Measurements from ENCODE around the gene SMG6.

Gene SMG6

GRCh38 chr17:2025220-2025621 is 278.4 kb downstream of the SMG6 start, which contains the start of gene RTN4RL1 (continued):
- TF ChIP-seq, protein P1, sequence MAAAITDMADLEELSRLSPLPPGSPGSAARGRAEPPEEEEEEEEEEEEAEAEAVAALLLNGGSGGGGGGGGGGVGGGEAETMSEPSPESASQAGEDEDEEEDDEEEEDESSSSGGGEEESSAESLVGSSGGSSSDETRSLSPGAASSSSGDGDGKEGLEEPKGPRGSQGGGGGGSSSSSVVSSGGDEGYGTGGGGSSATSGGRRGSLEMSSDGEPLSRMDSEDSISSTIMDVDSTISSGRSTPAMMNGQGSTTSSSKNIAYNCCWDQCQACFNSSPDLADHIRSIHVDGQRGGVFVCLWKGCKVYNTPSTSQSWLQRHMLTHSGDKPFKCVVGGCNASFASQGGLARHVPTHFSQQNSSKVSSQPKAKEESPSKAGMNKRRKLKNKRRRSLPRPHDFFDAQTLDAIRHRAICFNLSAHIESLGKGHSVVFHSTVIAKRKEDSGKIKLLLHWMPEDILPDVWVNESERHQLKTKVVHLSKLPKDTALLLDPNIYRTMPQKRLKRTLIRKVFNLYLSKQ (tag by site-specific recombination; IDR thresholded peaks at IDR 0.05; ENCODE audit: borderline replicate concordance): no peak
- TF ChIP-seq ZNF433 (tag by site-specific recombination; IDR thresholded peaks at IDR 0.05; ENCODE audit: low read depth): no peak
- TF ChIP-seq KLF8 (tag by site-specific recombination; IDR thresholded peaks at IDR 0.05): peak; percentile 75
- TF ChIP-seq, protein P2, sequence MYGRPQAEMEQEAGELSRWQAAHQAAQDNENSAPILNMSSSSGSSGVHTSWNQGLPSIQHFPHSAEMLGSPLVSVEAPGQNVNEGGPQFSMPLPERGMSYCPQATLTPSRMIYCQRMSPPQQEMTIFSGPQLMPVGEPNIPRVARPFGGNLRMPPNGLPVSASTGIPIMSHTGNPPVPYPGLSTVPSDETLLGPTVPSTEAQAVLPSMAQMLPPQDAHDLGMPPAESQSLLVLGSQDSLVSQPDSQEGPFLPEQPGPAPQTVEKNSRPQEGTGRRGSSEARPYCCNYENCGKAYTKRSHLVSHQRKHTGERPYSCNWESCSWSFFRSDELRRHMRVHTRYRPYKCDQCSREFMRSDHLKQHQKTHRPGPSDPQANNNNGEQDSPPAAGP (tag by site-specific recombination; IDR thresholded peaks at IDR 0.05): peak; percentile 70
- TF ChIP-seq ZBTB26 (tag by site-specific recombination; optimal IDR thresholded peaks at IDR 0.05): peak; percentile 68
- no peak for TF ChIP-seq ZNF558 (tag by site-specific recombination; IDR thresholded peaks at IDR 0.05)
- TF ChIP-seq, protein P3, sequence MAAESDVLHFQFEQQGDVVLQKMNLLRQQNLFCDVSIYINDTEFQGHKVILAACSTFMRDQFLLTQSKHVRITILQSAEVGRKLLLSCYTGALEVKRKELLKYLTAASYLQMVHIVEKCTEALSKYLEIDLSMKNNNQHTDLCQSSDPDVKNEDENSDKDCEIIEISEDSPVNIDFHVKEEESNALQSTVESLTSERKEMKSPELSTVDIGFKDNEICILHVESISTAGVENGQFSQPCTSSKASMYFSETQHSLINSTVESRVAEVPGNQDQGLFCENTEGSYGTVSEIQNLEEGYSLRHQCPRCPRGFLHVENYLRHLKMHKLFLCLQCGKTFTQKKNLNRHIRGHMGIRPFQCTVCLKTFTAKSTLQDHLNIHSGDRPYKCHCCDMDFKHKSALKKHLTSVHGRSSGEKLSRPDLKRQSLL (tag by site-specific recombination; IDR thresholded peaks at IDR 0.05): no peak
- no peak for TF ChIP-seq ZNF24 (tag by site-specific recombination; IDR thresholded peaks at IDR 0.05)
- no peak for TF ChIP-seq ZNF768 (tag by site-specific recombination; IDR thresholded peaks at IDR 0.05)

DNA sequence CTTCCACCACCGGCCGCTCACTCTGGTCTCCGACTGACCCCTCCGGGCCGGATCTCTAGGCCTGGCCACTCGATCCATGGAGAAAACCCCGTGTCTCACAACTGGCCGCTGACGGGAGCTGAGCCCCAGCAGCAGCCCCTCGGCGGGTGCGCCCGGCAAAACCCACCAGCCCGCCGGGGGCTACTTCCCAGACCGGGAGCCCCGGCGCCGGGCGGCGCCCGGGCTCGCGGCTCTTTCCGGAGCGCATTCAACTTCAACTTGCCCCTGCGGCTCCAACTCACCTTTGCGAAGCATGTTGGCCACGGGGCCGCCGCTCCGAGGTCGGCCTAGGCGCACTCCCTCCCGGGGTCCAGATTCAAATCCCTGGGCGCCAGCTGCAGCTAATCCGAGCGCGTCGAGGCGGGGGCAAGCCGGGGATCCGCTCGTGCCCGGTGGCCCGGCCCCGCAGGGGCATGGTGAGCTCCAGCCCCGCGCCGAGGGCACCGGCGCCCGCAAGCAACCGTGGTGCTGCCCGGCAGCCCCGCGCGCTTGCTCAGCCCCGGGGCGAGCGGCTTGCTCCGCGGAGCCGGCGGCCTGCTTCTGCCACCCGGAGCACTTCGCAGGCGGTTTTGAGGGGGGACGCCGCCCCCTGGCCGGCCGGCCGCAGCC is 278.9 kb downstream of the SMG6 start:
- Histone ChIP-seq H3K27ac (ENCODE audit: extremely low read depth, low read depth, low read length) (peak overlapping the region; percentile 39; the same call in 1 of the 2 replicates), H3K4me3 (ENCODE audit: low read depth, low read length) (peak overlapping the region; percentile 40), H3K9me3 (ENCODE audit: control insufficient read depth, insufficient read depth, low read depth, low read length) (no peaks in the 10 kb centered on the region), H3K36me3 (ENCODE audit: control insufficient read depth in 2 of 2, insufficient read depth in 1 of 2, low read length in 2 of 2) (no peaks in the 10 kb centered on the region), H3K4me1 (ENCODE audit: control insufficient read depth, insufficient read depth, low read length) (peaks cover 10% of the 10 kb centered on the region; the same call in 1 of the 2 replicates)
- ChIA-PET POLR2A (interaction anchor here (0.6 to 3.5 kb wide), 14 partner anchors 11 to 376 kb away, joined by 3 to 19 read pairs (median 4); partner anchors contain the start of genes OVCA2, RPA1 and SMYD4), CTCF (interaction anchor here (0.5 to 12.2 kb wide), 14 partner anchors 12 to 746 kb away, joined by 3 to 145 read pairs (median 4); partner anchors contain the start of gene OVCA2)
- TF ChIP-seq ZNF660 (tag by site-specific recombination; IDR thresholded peaks at IDR 0.05) (0 out of 2 replicates have a peak, but pooled peaks have one; percentile 28), ZNF214 (tag by site-specific recombination; IDR thresholded peaks at IDR 0.05; ENCODE audit: borderline replicate concordance) (no peak), ZBTB26 (tag by site-specific recombination; optimal IDR thresholded peaks at IDR 0.05) (peak; percentile 14), ZNF664 (tag by site-specific recombination; IDR thresholded peaks at IDR 0.05) (no peak), ZNF16 (tag by site-specific recombination; IDR thresholded peaks at IDR 0.05; ENCODE audit: low read depth) (no peak), MYNN (tag by site-specific recombination; IDR thresholded peaks at IDR 0.05; ENCODE audit: borderline replicate concordance) (no peak), ZXDB (tag by site-specific recombination; IDR thresholded peaks at IDR 0.05) (no peak), ZNF335 (tag by site-specific recombination; conservative IDR thresholded peaks at IDR 0.05) (0 out of 2 replicates have a peak, but pooled peaks have one; percentile 8), KLF8 (tag by site-specific recombination; IDR thresholded peaks at IDR 0.05) (no peak)
